GM11168 (cell line): Measurements from ENCODE around the gene ENTREP3.

Experiments used
- in situ Hi-C: fragments of 300-500 bp; cut with MboI; formaldehyde crosslinking; loops from one replicate; pipeline ENCODE4 v1.12.0; 2022; ENCODE audit warnings: low sequenced_read_pairs; ENCODE audit not compliant: unreplicated experiment

The ENTREP3 gene

GRCh38 chr1:155202731-155203515 is 52.4 kb downstream of the ENTREP3 start:
- in situ Hi-C loops, result no loop called here

GRCh38 chr1:155202198-155202597 is 53.1 kb downstream of the ENTREP3 start:
- in situ Hi-C loops, result no loop called here

- in situ Hi-C loops, result no loop called here
These were observed 54.4 kb downstream of the ENTREP3 start for GRCh38 chr1:155200920-155201319.

- in situ Hi-C loops, result no loop called here
These were observed 55.5 kb downstream of the ENTREP3 start for GRCh38 chr1:155199792-155200191.

- in situ Hi-C loops, result no loop called here
These were observed 56.8 kb downstream of the ENTREP3 start for GRCh38 chr1:155198547-155198906.

GRCh38 chr1:155197901-155198546 is 57.3 kb downstream of the ENTREP3 start:
- in situ Hi-C loops, result no loop called here
